GM20000 (cell line): ENCODE measurements around the gene LRRTM2.

ENCODE experiments used
- DNase-seq: peaks from one replicate; pipeline ENCODE4 v3.0.0; 2012; ENCODE audit warnings: low spot score
- CTCF ChIP-seq: IDR thresholded peaks from 2 replicates; pipeline ENCODE4 v1.5.1; 2012; ENCODE audit warnings: mild to moderate bottlenecking, control low read depth; ENCODE audit errors: extremely low read depth, missing control alignments

Gene LRRTM2

GRCh38 chr5:138824924-138825863 is 49.9 kb downstream of the LRRTM2 start:
- TF ChIP-seq CTCF, result no peak
- DNase-seq, result peak; percentile 49

GRCh38 chr5:138824516-138824915 is 50.6 kb downstream of the LRRTM2 start:
- DNase-seq, result no peak
- no peak for TF ChIP-seq CTCF

GRCh38 chr5:138820695-138821094 is 54.4 kb downstream of the LRRTM2 start:
- no peak for DNase-seq
- TF ChIP-seq CTCF, result no peak

GRCh38 chr5:138819081-138819480 is 56.1 kb downstream of the LRRTM2 start:
- no peak for TF ChIP-seq CTCF
- no peak for DNase-seq
